Measurements from ENCODE around the gene PTPRCAP. TPM values are rescaled to one million over a fixed set of nuclear protein-coding genes. Genes with fewer than 3 reads are reported as not detected.

The PTPRCAP gene
- total and polyA plus RNA-seq, 10 of the 15 experiments (the other 5 are each of a cell fraction or from before 2014, with no cell fraction given), result 4.7 to 266 (median 125) TPM

GRCh38 chr11:67484847-67485311 is 47.4 kb upstream of the PTPRCAP start (continued):
- no peak for TF ChIP-seq CUX1 (IDR thresholded peaks at IDR 0.05; ENCODE audit: insufficient replicate concordance, low read depth, low read length)
- no peak for TF ChIP-seq ZNF24 (IDR thresholded peaks at IDR 0.05)
- peak; percentile 29 for TF ChIP-seq BCL3 (IDR thresholded peaks at IDR 0.05; ENCODE audit: borderline replicate concordance, insufficient read depth, low read depth, low read length, poor library complexity, severe bottlenecking)
- TF ChIP-seq KLF5 (IDR thresholded peaks at IDR 0.05; ENCODE audit: partially characterized antibody), result no peak
- peak; percentile 56 for TF ChIP-seq IKZF1 (conservative IDR thresholded peaks at IDR 0.05)
- no peak for TF ChIP-seq ZZZ3 (IDR thresholded peaks at IDR 0.05; ENCODE audit: control insufficient read depth, insufficient read length, low read depth)
- peak; percentile 75 for TF ChIP-seq ATF7 (IDR thresholded peaks at IDR 0.05; ENCODE audit: low read depth)
- TF ChIP-seq POLR2AphosphoS5 (IDR thresholded peaks at IDR 0.05; ENCODE audit: low read length), result peak; percentile 68; the same call in 1 of the 2 replicates
- TF ChIP-seq PAX5 (IDR thresholded peaks at IDR 0.05; ENCODE audit: borderline replicate concordance, low read depth, low read length), result peak; percentile 13; the same call in 1 of the 2 replicates
- peak; percentile 63 for TF ChIP-seq MAX (IDR thresholded peaks at IDR 0.05; ENCODE audit: low read depth, low read length)
- peak; percentile 26; the same call in 1 of the 2 replicates for TF ChIP-seq MTA2 (IDR thresholded peaks at IDR 0.05; ENCODE audit: low read depth)
- no peak for TF ChIP-seq ESRRA (IDR thresholded peaks at IDR 0.05; ENCODE audit: low read length)
- 0 out of 2 replicates have a peak, but pooled peaks have one; percentile 37 for TF ChIP-seq RB1 (IDR thresholded peaks at IDR 0.05; ENCODE audit: borderline replicate concordance)
- TF ChIP-seq PBX3 (IDR thresholded peaks at IDR 0.05; ENCODE audit: insufficient replicate concordance, low read depth, low read length), result no peak
- peak; percentile 52; the same call in 1 of the 2 replicates for TF ChIP-seq CREM (IDR thresholded peaks at IDR 0.05; ENCODE audit: low read depth)
- TF ChIP-seq FOXM1 (IDR thresholded peaks at IDR 0.05; ENCODE audit: low read depth, low read length), result no peak
- TF ChIP-seq STAT1 (conservative IDR thresholded peaks at IDR 0.05), result peak; percentile 22; the same call in 1 of the 2 replicates
- no peak for TF ChIP-seq NR2C2 (IDR thresholded peaks at IDR 0.05; ENCODE audit: borderline replicate concordance, control insufficient read depth, insufficient read length, low read depth)
- TF ChIP-seq DPF2 (IDR thresholded peaks at IDR 0.05), result peak; percentile 42; the same call in 1 of the 2 replicates
- TF ChIP-seq PAX8 (IDR thresholded peaks at IDR 0.05), result no peak
- no peak for TF ChIP-seq WRNIP1 (IDR thresholded peaks at IDR 0.05; ENCODE audit: borderline replicate concordance, low read depth, low read length)
- no peak for TF ChIP-seq KDM1A (IDR thresholded peaks at IDR 0.05; ENCODE audit: borderline replicate concordance)
- TF ChIP-seq CHD2 (IDR thresholded peaks at IDR 0.05; ENCODE audit: borderline replicate concordance, low read depth, low read length), result peak; percentile 81
- TF ChIP-seq CBX3 (IDR thresholded peaks at IDR 0.05; ENCODE audit: borderline replicate concordance, low read depth), result no peak

Data from GM12878 (cell line).